Immature natural killer cell (primary cell): ENCODE measurements around the gene TKFC. TPM values are rescaled to one million over a fixed set of nuclear protein-coding genes. Genes with fewer than 3 reads are reported as not detected.

Experiments used
- DNase-seq, 3 donors: peaks; one replicate each; pipeline ENCODE4 v3.0.0; 2022; ENCODE audit warnings: mixed read lengths in 1 of 3
- H3K27ac Mint-ChIP-seq, 6 donors: one replicate each; pipeline ENCODE4 v1.8.0; 2020; ENCODE audit warnings: mixed read lengths in 6 of 6, mild to moderate bottlenecking in 5 of 6, inconsistent platforms in 4 of 6, moderate library complexity in 3 of 6
- H3K27me3 Mint-ChIP-seq, 3 donors: one replicate each; pipeline ENCODE4 v1.8.0; 2020 to 2021; ENCODE audit warnings: low read depth in 3 of 3, mild to moderate bottlenecking in 3 of 3, mixed read lengths in 3 of 3, moderate library complexity in 3 of 3, inconsistent platforms in 1 of 3
- H3K36me3 Mint-ChIP-seq, 3 donors: one replicate each; pipeline ENCODE4 v1.8.0; 2020; ENCODE audit warnings: mixed read lengths in 3 of 3, inconsistent platforms in 2 of 3, mild to moderate bottlenecking in 2 of 3
- H3K4me1 Mint-ChIP-seq, 2 donors: one replicate each; pipeline ENCODE4 v1.8.0; 2020; ENCODE audit warnings: inconsistent platforms in 2 of 2, mild to moderate bottlenecking in 2 of 2, mixed read lengths in 2 of 2, moderate library complexity in 1 of 2
- H3K4me3 Mint-ChIP-seq, 5 donors: one replicate each; pipeline ENCODE4 v1.8.0; 2020; ENCODE audit warnings: mild to moderate bottlenecking in 5 of 5, mixed read lengths in 5 of 5, inconsistent platforms in 3 of 5, moderate library complexity in 3 of 5
- H3K9me3 Mint-ChIP-seq, 6 donors: one replicate each; pipeline ENCODE4 v1.8.0; 2020; ENCODE audit warnings: mild to moderate bottlenecking in 6 of 6, mixed read lengths in 6 of 6, inconsistent platforms in 4 of 6, moderate library complexity in 3 of 6
- polyA plus RNA-seq, 3 donors: library from polyadenylated mRNA; unstranded; fragments of 300-500 nt; fragmentation: Illumina TruSeq; gene quantifications; one replicate each; pipeline ENCODE4 v1.2.3, GENCODE V29; 2021

TKFC gene
- polyA plus RNA-seq, 3 donors from 2014 or later = 35.0 to 38.2 (median 36.2) TPM

- Mint-ChIP-seq H3K27ac (peak overlapping the region; percentile 5 to 77 (median 57)), H3K9me3 (no peaks in the 10 kb centered on the region), H3K4me3 (no peak overlapping the region), H3K36me3 (peaks cover 10 to 50% (median 19%) of the 10 kb centered on the region in 3 donors), H3K27me3 (peaks cover 1 to 6% (median 2%) of the 10 kb centered on the region in 3 donors), H3K4me1 (peaks cover 28 to 38% of the 10 kb centered on the region in 2 donors)
- DNase-seq = no peak
Measured at GRCh38 chr11:61298663-61299244, 34.3 kb upstream of the TKFC start.

DNA sequence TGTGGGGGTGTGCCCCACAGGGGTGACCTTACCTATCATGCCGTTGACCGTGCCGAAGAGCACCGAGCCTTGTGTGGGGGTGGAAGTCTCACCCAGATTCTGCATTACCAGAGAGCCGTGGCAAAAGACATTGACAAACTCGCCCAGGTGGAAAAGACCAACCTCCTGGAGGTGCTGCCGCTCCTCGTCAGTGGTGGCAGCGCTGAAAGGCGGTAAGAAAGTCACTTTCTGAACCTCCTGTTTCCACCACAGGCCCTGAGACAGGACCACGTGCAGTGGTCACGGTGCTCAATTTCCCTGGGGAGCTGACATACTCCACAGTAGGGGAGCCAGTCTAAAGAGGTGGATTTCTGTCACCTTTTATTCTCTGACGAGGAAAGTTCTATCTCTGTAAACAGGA lies 30.5 kb upstream of the TKFC start:
- Mint-ChIP-seq H3K27me3 (no peaks in the 10 kb centered on the region), H3K4me3 (no peak overlapping the region), H3K36me3 (peaks cover 13 to 56% (median 17%) of the 10 kb centered on the region in 3 donors), H3K9me3 (no peaks in the 10 kb centered on the region), H3K27ac (no peak overlapping the region), H3K4me1 (peaks cover 14 to 22% of the 10 kb centered on the region in 2 donors)
- DNase-seq = no peak

DNA sequence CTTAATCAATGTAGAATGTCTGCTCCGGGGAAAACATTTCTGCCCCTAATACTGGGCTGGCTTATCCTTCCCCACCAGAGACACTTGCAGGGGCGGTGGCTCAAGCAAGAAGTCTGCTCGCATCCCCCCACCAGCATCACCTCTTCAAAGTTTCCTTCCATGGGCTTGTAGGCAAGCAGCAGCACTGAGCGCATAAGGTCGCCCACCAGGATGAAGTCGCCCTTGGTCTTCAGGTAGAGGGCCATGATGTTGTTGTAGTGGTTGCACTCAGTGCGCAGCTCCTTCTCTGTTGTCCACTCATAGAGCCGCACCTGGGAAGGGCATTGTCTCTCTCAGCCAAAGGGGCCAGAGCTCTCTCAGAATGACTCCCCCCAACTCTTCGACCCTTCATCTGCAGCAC lies 29.3 kb upstream of the TKFC start:
- H3K4me1 Mint-ChIP-seq = peaks cover 3 to 10% of the 10 kb centered on the region in 2 donors
- H3K4me3 Mint-ChIP-seq = no peak overlapping the region
- no peak for DNase-seq
- peaks cover 10 to 49% (median 13%) of the 10 kb centered on the region in 3 donors for H3K36me3 Mint-ChIP-seq
- no peaks in the 10 kb centered on the region for H3K9me3 Mint-ChIP-seq
- H3K27ac Mint-ChIP-seq = no peak overlapping the region
- H3K27me3 Mint-ChIP-seq = no peaks in the 10 kb centered on the region

GRCh38 chr11:61305417-61305816 lies 27.6 kb upstream of the TKFC start:
- H3K36me3 Mint-ChIP-seq = peaks cover 7 to 44% (median 13%) of the 10 kb centered on the region in 3 donors
- no peak for DNase-seq
- peaks cover 0 to 5% of the 10 kb centered on the region in 2 donors for H3K4me1 Mint-ChIP-seq
- H3K4me3 Mint-ChIP-seq = no peak overlapping the region
- no peaks in the 10 kb centered on the region for H3K27me3 Mint-ChIP-seq
- H3K9me3 Mint-ChIP-seq = no peaks in the 10 kb centered on the region
- no peak overlapping the region for H3K27ac Mint-ChIP-seq

DNA sequence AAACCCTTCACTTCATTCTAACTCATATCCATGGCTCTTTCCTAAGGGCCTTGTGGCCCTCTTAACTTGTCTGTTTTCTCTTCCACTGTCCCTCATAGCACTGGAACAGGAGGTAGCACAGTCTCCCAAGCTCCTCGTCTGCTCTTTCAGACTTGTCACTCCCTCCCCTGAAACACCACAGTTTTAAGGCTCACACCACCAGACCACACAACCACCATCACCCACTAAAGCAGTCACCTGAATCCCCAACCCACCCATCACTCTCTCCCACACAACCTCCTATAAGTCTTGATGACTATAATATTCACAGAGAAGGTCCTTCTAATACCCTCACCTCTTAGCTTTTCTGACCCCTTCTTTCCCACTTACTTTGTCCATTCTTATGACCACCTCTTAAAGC lies 26.8 kb upstream of the TKFC start:
- Mint-ChIP-seq H3K27ac (no peak overlapping the region), H3K36me3 (peaks cover 7 to 40% (median 14%) of the 10 kb centered on the region in 3 donors), H3K4me1 (no peaks in the 10 kb centered on the region), H3K4me3 (no peak overlapping the region), H3K27me3 (no peaks in the 10 kb centered on the region), H3K9me3 (no peaks in the 10 kb centered on the region)
- no peak for DNase-seq

DNA sequence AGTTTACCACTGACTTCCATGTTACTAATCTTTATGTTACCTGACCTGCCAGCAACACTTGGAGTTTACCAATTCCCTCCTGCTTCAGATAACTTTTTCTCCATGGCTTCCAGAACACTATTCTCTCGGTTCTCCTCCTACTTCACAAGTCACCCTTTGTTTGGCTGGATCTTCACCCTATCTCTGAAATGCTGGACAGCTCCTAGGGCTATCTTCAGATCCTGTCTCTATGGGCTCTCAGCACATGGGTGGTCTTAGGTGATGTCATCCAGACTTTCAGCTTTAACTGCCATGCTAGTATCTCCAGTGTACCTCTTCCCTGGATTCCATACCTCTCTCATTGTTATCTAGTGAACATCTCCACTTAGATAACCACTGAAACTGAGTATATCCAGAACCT lies 25.7 kb upstream of the TKFC start:
- H3K27me3 Mint-ChIP-seq = no peaks in the 10 kb centered on the region
- H3K4me3 Mint-ChIP-seq = no peak overlapping the region
- no peaks in the 10 kb centered on the region for H3K4me1 Mint-ChIP-seq
- DNase-seq = no peak
- H3K27ac Mint-ChIP-seq = no peak overlapping the region
- no peaks in the 10 kb centered on the region for H3K9me3 Mint-ChIP-seq
- H3K36me3 Mint-ChIP-seq = peaks cover 5 to 34% (median 7%) of the 10 kb centered on the region in 3 donors

DNA sequence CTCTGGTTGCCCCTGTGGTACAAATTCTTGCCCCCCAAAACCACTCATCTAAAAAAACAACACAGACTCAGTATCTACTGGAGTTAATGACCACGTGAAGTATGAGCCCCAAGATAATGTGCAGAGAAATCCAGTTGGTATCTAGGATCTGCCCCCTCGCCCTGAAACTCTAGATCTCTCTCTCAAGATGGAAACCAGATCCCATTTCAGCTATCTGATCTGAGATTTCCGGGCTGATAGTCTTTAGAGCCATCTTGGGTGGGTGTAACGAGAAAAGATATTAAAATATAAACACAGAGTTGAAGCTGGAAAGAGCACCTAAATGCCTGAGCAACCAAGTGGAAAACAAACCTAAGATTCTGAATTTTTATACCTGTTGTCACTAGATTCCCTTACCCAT lies 23.9 kb upstream of the TKFC start:
- H3K4me1 Mint-ChIP-seq = no peaks in the 10 kb centered on the region
- no peak for DNase-seq
- no peaks in the 10 kb centered on the region for H3K9me3 Mint-ChIP-seq
- peaks cover 14 to 32% (median 15%) of the 10 kb centered on the region in 3 donors for H3K36me3 Mint-ChIP-seq
- no peak overlapping the region for H3K4me3 Mint-ChIP-seq
- H3K27me3 Mint-ChIP-seq = no peaks in the 10 kb centered on the region
- H3K27ac Mint-ChIP-seq = no peak overlapping the region

GRCh38 chr11:61309739-61310138 lies 23.3 kb upstream of the TKFC start:
- Mint-ChIP-seq H3K27me3 (no peaks in the 10 kb centered on the region), H3K27ac (no peak overlapping the region), H3K4me3 (no peak overlapping the region), H3K9me3 (no peaks in the 10 kb centered on the region), H3K4me1 (no peaks in the 10 kb centered on the region), H3K36me3 (peaks cover 14 to 31% (median 15%) of the 10 kb centered on the region in 3 donors)
- no peak for DNase-seq

- no peak for DNase-seq
- no peak overlapping the region for H3K4me3 Mint-ChIP-seq
- no peak overlapping the region for H3K27ac Mint-ChIP-seq
- H3K36me3 Mint-ChIP-seq = peaks cover 12 to 30% (median 19%) of the 10 kb centered on the region in 3 donors
- H3K4me1 Mint-ChIP-seq = no peaks in the 10 kb centered on the region
- H3K9me3 Mint-ChIP-seq = no peaks in the 10 kb centered on the region
- H3K27me3 Mint-ChIP-seq = no peaks in the 10 kb centered on the region
Measured at GRCh38 chr11:61310749-61311148, 22.3 kb upstream of the TKFC start.

DNA sequence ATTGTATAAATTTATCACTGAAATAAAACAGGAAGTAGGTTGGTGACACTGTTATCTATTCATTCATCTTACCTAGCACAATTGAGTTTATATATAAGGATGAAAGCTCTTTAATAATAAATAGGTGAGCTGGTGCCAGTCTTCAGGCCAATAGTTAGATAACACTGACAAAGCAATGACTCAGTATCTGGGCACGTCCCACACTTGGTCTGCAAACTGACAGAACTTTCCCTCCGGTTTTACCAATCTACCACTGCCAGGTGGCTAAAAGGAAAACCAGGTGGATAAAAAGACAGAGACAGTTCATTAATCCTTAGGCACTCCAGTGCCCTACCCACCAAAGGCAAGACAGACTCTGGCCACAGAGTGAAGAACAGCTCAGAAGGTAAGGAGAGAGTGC lies 17.8 kb upstream of the TKFC start:
- no peak overlapping the region for H3K4me3 Mint-ChIP-seq
- H3K4me1 Mint-ChIP-seq = no peaks in the 10 kb centered on the region
- no peaks in the 10 kb centered on the region for H3K9me3 Mint-ChIP-seq
- no peak for DNase-seq
- peaks cover 16 to 45% (median 35%) of the 10 kb centered on the region in 3 donors for H3K36me3 Mint-ChIP-seq
- no peak overlapping the region for H3K27ac Mint-ChIP-seq
- peaks cover 0 to 4% (median 0%) of the 10 kb centered on the region in 3 donors for H3K27me3 Mint-ChIP-seq

- H3K4me1 Mint-ChIP-seq = peaks cover 16 to 23% of the 10 kb centered on the region in 2 donors
- no peak overlapping the region for H3K4me3 Mint-ChIP-seq
- no peak for DNase-seq
- peak overlapping the region in 1 of 6 donors; percentile 2 for H3K27ac Mint-ChIP-seq
- H3K9me3 Mint-ChIP-seq = no peaks in the 10 kb centered on the region
- peaks cover 18 to 55% (median 47%) of the 10 kb centered on the region in 3 donors for H3K36me3 Mint-ChIP-seq
- H3K27me3 Mint-ChIP-seq = peaks cover 0 to 2% (median 0%) of the 10 kb centered on the region in 3 donors
Measured at GRCh38 chr11:61325649-61326414, 7.2 kb upstream of the TKFC start.

DNA sequence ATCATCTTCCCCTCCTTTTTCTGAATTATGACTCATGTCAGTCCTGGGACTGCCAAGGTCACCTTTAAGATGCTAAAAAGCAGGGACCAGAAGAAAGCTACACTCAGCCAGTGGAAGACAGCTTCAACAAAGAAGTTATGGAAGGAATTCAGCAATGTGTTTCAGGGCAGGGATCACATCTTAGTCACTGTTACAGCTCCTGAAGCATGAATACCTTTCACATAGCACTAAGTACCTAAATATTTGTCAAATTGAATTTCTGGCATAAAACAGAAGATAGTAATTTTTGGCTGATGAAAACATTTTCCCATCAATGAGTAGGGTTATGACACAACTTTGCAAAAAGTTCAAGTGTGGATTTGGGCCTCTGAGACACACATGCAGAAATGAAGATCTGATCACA lies 5.4 kb upstream of the TKFC start:
- Mint-ChIP-seq H3K27me3 (peaks cover 0 to 2% (median 2%) of the 10 kb centered on the region in 3 donors), H3K9me3 (no peaks in the 10 kb centered on the region), H3K27ac (peak overlapping the region in 1 of 6 donors; percentile 50), H3K4me3 (no peak overlapping the region), H3K4me1 (peaks cover 33 to 41% of the 10 kb centered on the region in 2 donors), H3K36me3 (peaks cover 9 to 43% (median 36%) of the 10 kb centered on the region in 3 donors)
- DNase-seq = no peak

- H3K36me3 Mint-ChIP-seq = peaks cover 7 to 37% (median 32%) of the 10 kb centered on the region in 3 donors
Measured at GRCh38 chr11:61328351-61328750, 4.7 kb upstream of the TKFC start.

GRCh38 chr11:61329871-61330270 lies 3.2 kb upstream of the TKFC start:
- peaks cover 43 to 55% of the 10 kb centered on the region in 2 donors for H3K4me1 Mint-ChIP-seq
- no peak overlapping the region for H3K4me3 Mint-ChIP-seq
- peak overlapping the region in 3 of 6 donors; percentile 21 to 77 (median 25) for H3K27ac Mint-ChIP-seq
- no peaks in the 10 kb centered on the region for H3K9me3 Mint-ChIP-seq
- no peak for DNase-seq
- peaks cover 4 to 25% (median 21%) of the 10 kb centered on the region in 3 donors for H3K36me3 Mint-ChIP-seq
- H3K27me3 Mint-ChIP-seq = peaks cover 0 to 14% (median 12%) of the 10 kb centered on the region in 3 donors

More at GRCh38 chr11:61328351-61328750, 4.7 kb upstream of the TKFC start:
- Mint-ChIP-seq H3K9me3 (no peaks in the 10 kb centered on the region), H3K27ac (no peak overlapping the region), H3K4me3 (no peak overlapping the region), H3K4me1 (peaks cover 38 to 45% of the 10 kb centered on the region in 2 donors), H3K27me3 (peaks cover 0 to 9% (median 8%) of the 10 kb centered on the region in 3 donors)
- no peak for DNase-seq
